Psoas muscle (tissue), 8 donors: ENCODE measurements around the gene SLC17A7. TPM values are rescaled to one million over a fixed set of nuclear protein-coding genes. Genes with fewer than 3 reads are reported as not detected.

Experiments used
- ATAC-seq, 4 donors: fragments of 200-7000 bp; cut with Tn5 transposase; one replicate each; pipeline ENCODE4 v1.9.1; 2020; ENCODE audit warnings: moderate library complexity in 3 of 4, mild to moderate bottlenecking in 2 of 4
- DNase-seq, 2 donors: peaks; one replicate each; pipeline ENCODE4 v3.0.0-alpha.2; 2020
- H3K27ac ChIP-seq: fragments of 200-600 bp; one replicate; pipeline ENCODE4 v1.8.0; 2022
- H3K27me3 ChIP-seq, 3 donors: fragments of 200-600 bp in 1 of 3; one replicate each; pipeline versions ENCODE4 v1.6.1 to v1.8.0; 2013 to 2022; ENCODE audit warnings: low read length in 2 of 3, mild to moderate bottlenecking in 2 of 3, moderate library complexity in 1 of 3; ENCODE audit not compliant: insufficient read depth in 3 of 3
- H3K36me3 ChIP-seq, 2 donors: fragments of 200-600 bp in 1 of 2; one replicate each; pipeline versions ENCODE4 v1.6.1 to v1.8.0; 2013 to 2022; ENCODE audit warnings: low read depth in 1 of 2, mild to moderate bottlenecking in 1 of 2, moderate library complexity in 1 of 2; ENCODE audit not compliant: insufficient read depth in 1 of 2
- H3K4me1 ChIP-seq: fragments of 200-600 bp; one replicate; pipeline ENCODE4 v1.8.0; 2022
- H3K4me3 ChIP-seq: fragments of 200-600 bp; one replicate; pipeline ENCODE4 v1.8.0; 2022; ENCODE audit warnings: mild to moderate bottlenecking
- H3K9me3 ChIP-seq: fragments of 200-600 bp; one replicate; pipeline ENCODE4 v1.8.0; 2022
- WGBS, 3 donors: extraction: QIAGEN DNeasy Blood & Tissue Kit; methylation state at CpG; one replicate each; pipeline versions ENCODE4 v1.1.6 to v1.1.7; 2013; 5-methylcytosine and 5-hydroxymethylcytosine counted together
- intact Hi-C, 2 donors: fragments of 100-400 bp; cut with DNase I; formaldehyde crosslinking; loops; one replicate each; pipeline versions ENCODE4 v1.11.0 to v1.14.2; 2022
- polyA plus RNA-seq, 3 donors: library from polyadenylated mRNA; stranded (reverse); fragments of 200-250 nt; gene quantifications; one replicate each; pipeline ENCODE4 v1.2.3, GENCODE V29; 2013
- total RNA-seq, 4 donors: library from RNA; stranded (reverse); fragmentation: NEBNext Ultra II Directional in 2 of 4; extraction: Animal tissue kit (Norgen Biotek cat#: 25700) in 2 of 4; gene quantifications; one replicate each; pipeline versions ENCODE4 v1.2.1 to v1.2.4, GENCODE V29; 2021 to 2023
- TF ChIP-seq, protein P1 (sequence below): fragments of 200-600 bp; IDR thresholded peaks from one replicate; pipeline ENCODE4 v1.8.0; 2022; ENCODE audit warnings: antibody characterized with exemption
- donor health status: healthy with polysubstance abuse.
- donor health status: DM: no; HTN: no; CAD: no; lungs with moderate emphysema.
- donor health status: Bipolar disorder and iron deficiency.
- donor health status: healthy.
- donor health status: DM: yes; HTN: yes; CAD: no.
- donor health status: DM: no; HTN: no; CAD: no.
- donor health status: DM: no; HTN: no; CAD: no.
- donor health status: DM: yes; HTN: yes; CAD: no.

SLC17A7 gene
- total and polyA plus RNA-seq, 7 donors, result 0.42 to 1.8 (median 0.78) TPM

DNA sequence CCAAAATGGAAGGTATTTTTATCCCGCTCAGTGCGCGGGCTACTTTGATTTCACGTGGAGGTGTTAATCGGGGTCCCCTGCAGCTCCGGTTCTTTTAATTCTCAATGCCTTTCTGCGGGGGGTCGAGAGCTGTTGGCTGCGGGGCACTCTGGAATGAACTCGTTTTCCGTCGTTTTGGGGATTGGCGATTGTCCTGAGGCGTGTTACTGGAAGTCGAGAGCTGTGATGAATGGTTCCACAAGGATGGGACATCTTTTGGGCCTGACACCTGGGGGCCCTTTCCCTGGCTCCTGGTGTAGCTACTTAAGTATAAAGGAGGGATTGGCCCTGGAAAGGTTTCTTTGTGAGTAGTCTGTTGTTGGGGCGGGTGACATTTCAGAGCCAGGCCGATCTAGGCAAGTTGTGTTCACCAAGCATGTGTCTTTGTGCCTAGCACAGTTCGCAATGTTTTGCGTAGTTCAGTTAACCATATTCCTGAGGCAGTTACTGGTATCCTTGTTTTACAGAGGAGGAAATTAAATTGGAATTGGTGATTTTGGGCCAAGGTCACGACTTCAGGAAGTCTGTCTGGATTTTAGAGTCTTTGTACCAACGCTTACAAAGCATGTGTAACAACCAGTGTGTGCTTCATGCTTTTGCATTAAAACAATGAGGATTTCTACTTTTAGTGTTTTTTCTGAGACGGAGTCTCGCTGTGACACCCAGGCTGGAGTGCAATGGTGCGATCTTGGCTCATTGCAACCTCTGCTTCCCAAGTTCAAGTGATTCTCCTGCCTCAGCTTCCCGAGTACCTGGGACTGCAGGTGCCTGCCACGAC lies 46.9 kb upstream of the SLC17A7 start:
- WGBS, 3 donors, result 1 to 2% (median 1%) methylated on average over 26 of the region's 26 CpGs

DNA sequence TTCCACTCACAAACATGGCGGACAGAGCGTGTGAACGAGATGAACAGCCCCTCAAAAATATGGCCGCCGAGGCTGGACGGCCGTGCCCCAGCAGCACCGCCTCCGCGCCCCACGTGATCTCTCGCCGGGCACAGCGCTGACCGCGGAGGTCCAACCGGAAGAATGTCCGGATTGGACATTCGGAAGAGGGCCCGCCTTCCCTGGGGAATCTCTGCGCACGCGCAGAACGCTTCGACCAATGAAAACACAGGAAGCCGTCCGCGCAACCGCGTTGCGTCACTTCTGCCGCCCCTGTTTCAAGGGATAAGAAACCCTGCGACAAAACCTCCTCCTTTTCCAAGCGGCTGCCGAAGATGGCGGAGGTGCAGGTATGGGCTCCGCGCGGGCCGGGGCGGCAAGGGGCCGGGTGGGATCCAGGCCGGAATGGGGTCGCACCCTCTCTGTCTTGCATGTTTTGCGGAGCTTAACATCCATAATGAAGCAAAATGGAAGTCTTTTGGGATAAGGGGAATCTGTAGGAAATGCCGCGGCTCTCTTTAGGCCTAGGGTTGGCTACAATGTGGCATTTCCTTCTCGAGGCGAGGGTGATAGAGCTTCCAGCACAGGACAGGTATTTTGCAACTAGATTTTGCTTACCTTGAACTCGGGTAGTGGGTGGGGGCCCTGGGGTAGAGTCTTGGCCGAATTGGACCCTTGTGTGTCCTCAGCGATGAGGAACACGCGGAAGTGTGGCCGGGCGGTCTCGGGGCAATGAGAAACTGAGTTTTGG lies 46.1 kb upstream of the SLC17A7 start, which contains the start of gene RPL13A:
RPL13A (plus strand) TSS at position 332 of the 769 bp plus-strand sequence; CDS start at position 354, 22 bp downstream.
- 0% methylated on average over 57 of the region's 57 CpGs for WGBS, 3 donors
- Histone ChIP-seq H3K27me3 (no peaks in the 10 kb centered on the region), H3K9me3 (no peaks in the 10 kb centered on the region), H3K4me3 (peak within 1 kb of the TSS; percentile 98), H3K36me3 (peaks cover 11 to 40% of the 10 kb centered on the region in 2 donors), H3K4me1 (peaks cover 24% of the 10 kb centered on the region), H3K27ac (peak within 1 kb of the TSS; percentile 95)
- DNase-seq, result peak; percentile 100
- TF ChIP-seq, protein P1, sequence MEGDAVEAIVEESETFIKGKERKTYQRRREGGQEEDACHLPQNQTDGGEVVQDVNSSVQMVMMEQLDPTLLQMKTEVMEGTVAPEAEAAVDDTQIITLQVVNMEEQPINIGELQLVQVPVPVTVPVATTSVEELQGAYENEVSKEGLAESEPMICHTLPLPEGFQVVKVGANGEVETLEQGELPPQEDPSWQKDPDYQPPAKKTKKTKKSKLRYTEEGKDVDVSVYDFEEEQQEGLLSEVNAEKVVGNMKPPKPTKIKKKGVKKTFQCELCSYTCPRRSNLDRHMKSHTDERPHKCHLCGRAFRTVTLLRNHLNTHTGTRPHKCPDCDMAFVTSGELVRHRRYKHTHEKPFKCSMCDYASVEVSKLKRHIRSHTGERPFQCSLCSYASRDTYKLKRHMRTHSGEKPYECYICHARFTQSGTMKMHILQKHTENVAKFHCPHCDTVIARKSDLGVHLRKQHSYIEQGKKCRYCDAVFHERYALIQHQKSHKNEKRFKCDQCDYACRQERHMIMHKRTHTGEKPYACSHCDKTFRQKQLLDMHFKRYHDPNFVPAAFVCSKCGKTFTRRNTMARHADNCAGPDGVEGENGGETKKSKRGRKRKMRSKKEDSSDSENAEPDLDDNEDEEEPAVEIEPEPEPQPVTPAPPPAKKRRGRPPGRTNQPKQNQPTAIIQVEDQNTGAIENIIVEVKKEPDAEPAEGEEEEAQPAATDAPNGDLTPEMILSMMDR, result no peak
- intact Hi-C loops, result no loop called here
- ATAC-seq, result peak; percentile 95 to 96 (median 96)

More for the DNA sequence above, 46.9 kb upstream of the SLC17A7 start:
- intact Hi-C loops, result no loop called here
- DNase-seq (no peak), ATAC-seq (no peak)
- H3K9me3 ChIP-seq, result no peaks in the 10 kb centered on the region
- peak overlapping the region; percentile 95 for H3K27ac ChIP-seq
- H3K4me3 ChIP-seq, result peak overlapping the region; percentile 98
- peaks cover 12 to 48% of the 10 kb centered on the region in 2 donors for H3K36me3 ChIP-seq
- H3K4me1 ChIP-seq, result peaks cover 24% of the 10 kb centered on the region
- no peaks in the 10 kb centered on the region for H3K27me3 ChIP-seq
- TF ChIP-seq, protein P1, result no peak

GRCh38 chr19:49486710-49487276 lies 45.5 kb upstream of the SLC17A7 start:
- Histone ChIP-seq H3K4me1 (peaks cover 24% of the 10 kb centered on the region), H3K9me3 (no peaks in the 10 kb centered on the region), H3K36me3 (peaks cover 5 to 33% of the 10 kb centered on the region in 2 donors), H3K4me3 (peak overlapping the region; percentile 98), H3K27ac (peak overlapping the region; percentile 87), H3K27me3 (no peaks in the 10 kb centered on the region)
- intact Hi-C loops, result no loop called here
- ATAC-seq (no peak), DNase-seq (no peak)
- 64 to 67% (median 64%) methylated on average over 22 to 23 of the region's 23 CpGs for WGBS, 3 donors
- TF ChIP-seq, protein P1, result no peak

DNA sequence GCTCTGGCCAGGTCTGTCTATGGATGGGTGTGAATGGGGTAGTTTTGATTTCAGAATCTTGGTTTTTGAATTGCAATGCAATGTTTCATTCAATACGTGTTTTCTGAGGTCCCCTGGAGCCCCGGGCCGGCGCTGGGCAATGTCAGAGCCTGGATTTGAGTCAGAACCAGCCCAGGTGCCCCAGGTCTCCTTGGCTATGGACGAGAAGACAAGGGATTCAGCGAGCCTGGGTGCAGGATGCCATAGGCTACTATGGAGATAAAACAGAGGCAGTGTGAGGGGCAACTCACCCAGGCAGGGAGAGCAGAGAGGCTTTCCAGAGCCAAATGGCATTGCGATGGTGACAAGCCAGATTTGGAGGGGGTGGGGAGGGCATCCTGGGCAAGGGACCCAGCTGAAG lies 44.9 kb upstream of the SLC17A7 start:
- Histone ChIP-seq H3K27me3 (no peaks in the 10 kb centered on the region), H3K27ac (no peak overlapping the region), H3K4me3 (no peak overlapping the region), H3K36me3 (peaks cover 4 to 28% of the 10 kb centered on the region in 2 donors), H3K4me1 (peaks cover 24% of the 10 kb centered on the region), H3K9me3 (no peaks in the 10 kb centered on the region)
- DNase-seq (no peak), ATAC-seq (no peak)
- 86 to 91% (median 88%) methylated on average over 7 of the region's 7 CpGs for whole genome bisulfite sequencing, 3 donors
- TF ChIP-seq, protein P1, result no peak
- intact Hi-C loops, result no loop called here
